Central memory CD8-positive, alpha-beta T cell (primary cell): ENCODE data around the gene ZMYM1.
"Not testable (repeated sequence)": the region's sequence is repeated elsewhere in the genome, so short reads cannot be mapped to it uniquely, and the experiment has no call there.

ENCODE experiments used
- ATAC-seq: fragments of 150-1000 bp; cut with Tn5 transposase; replicated peaks from 2 replicates; pipeline ENCODE4 v1.10.0; 2022; ENCODE audit warnings: mild to moderate bottlenecking, moderate FRiP score, moderate number of reproducible peaks; ENCODE audit not compliant: poor library complexity, severe bottlenecking; ENCODE audit errors: extremely low read depth
- DNase-seq, 2 donors: peaks; one replicate each; pipeline ENCODE4 v3.0.0; 2021; ENCODE audit warnings: low spot score in 2 of 2
- H3K27ac Mint-ChIP-seq: one replicate; pipeline ENCODE4 v1.8.0; 2022; ENCODE audit warnings: low read depth, mild to moderate bottlenecking, moderate library complexity, mixed read lengths
- H3K27me3 Mint-ChIP-seq: one replicate; pipeline ENCODE4 v1.8.0; 2022; ENCODE audit warnings: mixed read lengths
- H3K36me3 Mint-ChIP-seq: one replicate; pipeline ENCODE4 v1.8.0; 2022; ENCODE audit warnings: mild to moderate bottlenecking, moderate library complexity, mixed read lengths; ENCODE audit not compliant: insufficient read depth
- H3K4me1 Mint-ChIP-seq: one replicate; pipeline ENCODE4 v1.8.0; 2022; ENCODE audit warnings: mixed read lengths
- H3K4me3 Mint-ChIP-seq: one replicate; pipeline ENCODE4 v1.8.0; 2022; ENCODE audit warnings: mild to moderate bottlenecking, moderate library complexity, mixed read lengths
- H3K9me3 Mint-ChIP-seq: one replicate; pipeline ENCODE4 v1.8.0; 2022; ENCODE audit warnings: mixed read lengths

Gene ZMYM1

GRCh38 chr1:35047188-35047858 lies 31.9 kb upstream of the ZMYM1 start:
- no peak for DNase-seq
- Mint-ChIP-seq H3K36me3 (no peaks in the 10 kb centered on the region), H3K9me3 (no peaks in the 10 kb centered on the region), H3K27me3 (no peaks in the 10 kb centered on the region), H3K27ac (no peak overlapping the region), H3K4me3 (no peak overlapping the region), H3K4me1 (no peaks in the 10 kb centered on the region)
- ATAC-seq: no peak

GRCh38 chr1:35049116-35049515 lies 30.1 kb upstream of the ZMYM1 start:
- Mint-ChIP-seq H3K36me3 (no peaks in the 10 kb centered on the region), H3K4me1 (no peaks in the 10 kb centered on the region), H3K4me3 (no peak overlapping the region), H3K27me3 (no peaks in the 10 kb centered on the region), H3K9me3 (no peaks in the 10 kb centered on the region), H3K27ac (no peak overlapping the region)
- ATAC-seq (no peak), DNase-seq (no peak)

GRCh38 chr1:35053433-35053832 lies 25.8 kb upstream of the ZMYM1 start:
- Mint-ChIP-seq H3K9me3 (no peaks in the 10 kb centered on the region), H3K4me1 (peaks cover 3% of the 10 kb centered on the region), H3K36me3 (no peaks in the 10 kb centered on the region), H3K27ac (no peak overlapping the region), H3K27me3 (peaks cover 20% of the 10 kb centered on the region), H3K4me3 (no peak overlapping the region)
- ATAC-seq (no peak), DNase-seq (no peak)

GRCh38 chr1:35054282-35054681 lies 24.9 kb upstream of the ZMYM1 start:
- not testable (repeated sequence) for ATAC-seq, DNase-seq, H3K27ac Mint-ChIP-seq, H3K36me3 Mint-ChIP-seq, H3K4me1 Mint-ChIP-seq, H3K4me3 Mint-ChIP-seq, H3K9me3 Mint-ChIP-seq
- peaks cover 28% of the 10 kb centered on the region for H3K27me3 Mint-ChIP-seq

- peaks cover 49% of the 10 kb centered on the region for H3K27me3 Mint-ChIP-seq
- H3K27ac Mint-ChIP-seq, H3K4me1 Mint-ChIP-seq, H3K4me3 Mint-ChIP-seq, H3K9me3 Mint-ChIP-seq, DNase-seq, ATAC-seq, H3K36me3 Mint-ChIP-seq: not testable (repeated sequence)
Measured at GRCh38 chr1:35058321-35058720, 20.9 kb upstream of the ZMYM1 start.

- peaks cover 5% of the 10 kb centered on the region for H3K4me1 Mint-ChIP-seq
- no peaks in the 10 kb centered on the region for H3K9me3 Mint-ChIP-seq
- DNase-seq (no peak), ATAC-seq (no peak)
- H3K27me3 Mint-ChIP-seq: peaks cover 49% of the 10 kb centered on the region
- no peaks in the 10 kb centered on the region for H3K36me3 Mint-ChIP-seq
- no peak overlapping the region for H3K4me3 Mint-ChIP-seq
- no peak overlapping the region for H3K27ac Mint-ChIP-seq
Measured at GRCh38 chr1:35058988-35059387, 20.2 kb upstream of the ZMYM1 start.

GRCh38 chr1:35062518-35063196 lies 16.5 kb upstream of the ZMYM1 start:
- Mint-ChIP-seq H3K27me3 (peaks cover 45% of the 10 kb centered on the region), H3K36me3 (no peaks in the 10 kb centered on the region), H3K4me3 (no peak overlapping the region), H3K4me1 (peaks cover 5% of the 10 kb centered on the region), H3K9me3 (no peaks in the 10 kb centered on the region), H3K27ac (no peak overlapping the region)
- no peak for ATAC-seq
- DNase-seq: no peak

GRCh38 chr1:35064265-35064664 lies 14.9 kb upstream of the ZMYM1 start:
- no peak for DNase-seq

GRCh38 chr1:35069746-35070145 lies 9.4 kb upstream of the ZMYM1 start:
- Mint-ChIP-seq H3K9me3 (no peaks in the 10 kb centered on the region), H3K27ac (no peak overlapping the region), H3K27me3 (peaks cover 39% of the 10 kb centered on the region), H3K4me1 (no peaks in the 10 kb centered on the region), H3K36me3 (no peaks in the 10 kb centered on the region), H3K4me3 (no peak overlapping the region)
- ATAC-seq: no peak
- DNase-seq: no peak

More at GRCh38 chr1:35064265-35064664, 14.9 kb upstream of the ZMYM1 start:
- peaks cover 29% of the 10 kb centered on the region for H3K27me3 Mint-ChIP-seq
- H3K36me3 Mint-ChIP-seq: no peaks in the 10 kb centered on the region
- no peaks in the 10 kb centered on the region for H3K9me3 Mint-ChIP-seq
- H3K4me1 Mint-ChIP-seq: no peaks in the 10 kb centered on the region
- no peak overlapping the region for H3K27ac Mint-ChIP-seq
- H3K4me3 Mint-ChIP-seq: no peak overlapping the region
- ATAC-seq: no peak

GRCh38 chr1:35073265-35073811 lies 5.8 kb upstream of the ZMYM1 start:
- Mint-ChIP-seq H3K9me3 (no peaks in the 10 kb centered on the region), H3K4me3 (no peak overlapping the region), H3K27me3 (peaks cover 55% of the 10 kb centered on the region), H3K4me1 (no peaks in the 10 kb centered on the region), H3K36me3 (no peaks in the 10 kb centered on the region), H3K27ac (no peak overlapping the region)
- DNase-seq: no peak
- no peak for ATAC-seq

GRCh38 chr1:35076426-35076825 lies 2.8 kb upstream of the ZMYM1 start:
- not testable (repeated sequence) for ATAC-seq, DNase-seq, H3K4me3 Mint-ChIP-seq, H3K9me3 Mint-ChIP-seq, H3K36me3 Mint-ChIP-seq, H3K27ac Mint-ChIP-seq
- Mint-ChIP-seq H3K27me3 (peaks cover 55% of the 10 kb centered on the region), H3K4me1 (peaks cover 27% of the 10 kb centered on the region)

GRCh38 chr1:35080171-35080854 lies 1.1 kb downstream of the ZMYM1 start:
- Mint-ChIP-seq H3K4me3 (peak overlapping the region; percentile 96), H3K4me1 (peaks cover 44% of the 10 kb centered on the region), H3K9me3 (no peaks in the 10 kb centered on the region), H3K27ac (peak overlapping the region; percentile 96), H3K36me3 (peaks cover 11% of the 10 kb centered on the region), H3K27me3 (peaks cover 20% of the 10 kb centered on the region)
- DNase-seq (no peak), ATAC-seq (no peak)
